Astrocyte of the spinal cord (primary cell): Measurements from ENCODE around the gene MEG3.
"Not testable (repeated sequence)": the region's sequence is repeated elsewhere in the genome, so short reads cannot be mapped to it uniquely, and the experiment has no call there.

Experiments used
- DNase-seq: peaks from one replicate; pipeline ENCODE4 v3.0.0; 2011; ENCODE audit warnings: low read depth, low spot score
- H3K4me3 ChIP-seq: 2 replicates; pipeline ENCODE4 v1.5.1; 2011; ENCODE audit warnings: low read depth, mild to moderate bottlenecking, low read length, moderate library complexity
- in situ Hi-C: cut with HindIII; loops from 2 replicates; pipeline ENCODE4 v1.10.0; 2017; ENCODE audit warnings: low sequenced_read_pairs
- TF ChIP-seq, protein P1 (sequence below): IDR thresholded peaks from 2 replicates; pipeline ENCODE4 v1.5.1; 2012; ENCODE audit warnings: low read depth, mild to moderate bottlenecking, low read length, inconsistent platforms

MEG3 gene

DNA sequence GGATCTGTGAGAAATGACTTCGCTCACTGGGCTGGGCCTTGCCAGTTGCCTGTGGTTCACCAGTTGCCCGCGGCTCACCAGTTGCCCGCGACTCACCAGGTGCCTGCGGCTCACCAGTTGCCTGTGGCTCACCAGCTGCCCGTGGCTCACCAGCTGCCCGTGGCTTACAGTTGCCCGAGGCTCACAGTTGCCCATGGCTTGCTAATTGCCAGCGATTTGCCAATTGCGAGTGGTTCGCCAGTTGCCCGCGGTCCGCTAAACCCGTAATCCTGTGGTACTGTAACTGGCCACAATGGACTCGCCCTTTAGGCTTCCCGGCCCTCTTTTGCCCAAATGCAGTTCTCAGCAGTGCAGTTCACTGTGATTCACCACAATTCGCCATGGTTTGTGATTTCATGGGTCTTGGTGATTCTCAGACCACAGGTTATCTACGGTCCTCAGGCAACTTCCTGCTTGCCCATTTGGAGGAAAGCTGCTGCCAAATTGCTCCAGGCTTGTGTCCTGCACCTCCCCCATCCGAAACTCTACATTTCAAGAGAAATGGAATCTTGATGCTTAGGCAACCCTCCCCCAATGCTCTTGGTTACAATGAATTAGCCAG is 15.0 kb upstream of the MEG3 start:
- DNase-seq = peak; percentile 79
- TF ChIP-seq, protein P1, sequence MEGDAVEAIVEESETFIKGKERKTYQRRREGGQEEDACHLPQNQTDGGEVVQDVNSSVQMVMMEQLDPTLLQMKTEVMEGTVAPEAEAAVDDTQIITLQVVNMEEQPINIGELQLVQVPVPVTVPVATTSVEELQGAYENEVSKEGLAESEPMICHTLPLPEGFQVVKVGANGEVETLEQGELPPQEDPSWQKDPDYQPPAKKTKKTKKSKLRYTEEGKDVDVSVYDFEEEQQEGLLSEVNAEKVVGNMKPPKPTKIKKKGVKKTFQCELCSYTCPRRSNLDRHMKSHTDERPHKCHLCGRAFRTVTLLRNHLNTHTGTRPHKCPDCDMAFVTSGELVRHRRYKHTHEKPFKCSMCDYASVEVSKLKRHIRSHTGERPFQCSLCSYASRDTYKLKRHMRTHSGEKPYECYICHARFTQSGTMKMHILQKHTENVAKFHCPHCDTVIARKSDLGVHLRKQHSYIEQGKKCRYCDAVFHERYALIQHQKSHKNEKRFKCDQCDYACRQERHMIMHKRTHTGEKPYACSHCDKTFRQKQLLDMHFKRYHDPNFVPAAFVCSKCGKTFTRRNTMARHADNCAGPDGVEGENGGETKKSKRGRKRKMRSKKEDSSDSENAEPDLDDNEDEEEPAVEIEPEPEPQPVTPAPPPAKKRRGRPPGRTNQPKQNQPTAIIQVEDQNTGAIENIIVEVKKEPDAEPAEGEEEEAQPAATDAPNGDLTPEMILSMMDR = no peak
- in situ Hi-C loops = no loop called here
- no peak overlapping the region for H3K4me3 ChIP-seq

DNA sequence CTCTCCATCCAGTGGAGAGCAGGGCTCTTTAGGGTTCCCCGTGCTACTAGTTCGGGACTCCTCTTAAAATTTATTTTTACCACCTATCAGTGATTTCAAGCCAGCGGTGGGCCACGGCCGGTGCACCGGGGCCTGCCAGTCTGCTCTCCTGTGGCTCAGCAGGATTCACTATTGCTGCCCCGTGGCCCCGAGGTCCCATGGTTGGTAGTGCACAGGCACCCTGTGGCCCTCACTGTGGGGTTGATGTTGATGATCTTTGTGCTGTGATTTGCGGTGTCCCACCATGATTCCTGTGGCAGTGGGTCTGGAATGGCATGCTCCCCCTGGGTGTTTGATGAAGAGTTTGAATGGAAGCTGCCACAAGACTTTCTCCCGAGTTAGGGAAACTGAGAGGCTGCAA is 12.6 kb upstream of the MEG3 start:
- in situ Hi-C loops = no loop called here
- DNase-seq = no peak
- TF ChIP-seq, protein P1 = no peak
- no peak overlapping the region for H3K4me3 ChIP-seq

DNA sequence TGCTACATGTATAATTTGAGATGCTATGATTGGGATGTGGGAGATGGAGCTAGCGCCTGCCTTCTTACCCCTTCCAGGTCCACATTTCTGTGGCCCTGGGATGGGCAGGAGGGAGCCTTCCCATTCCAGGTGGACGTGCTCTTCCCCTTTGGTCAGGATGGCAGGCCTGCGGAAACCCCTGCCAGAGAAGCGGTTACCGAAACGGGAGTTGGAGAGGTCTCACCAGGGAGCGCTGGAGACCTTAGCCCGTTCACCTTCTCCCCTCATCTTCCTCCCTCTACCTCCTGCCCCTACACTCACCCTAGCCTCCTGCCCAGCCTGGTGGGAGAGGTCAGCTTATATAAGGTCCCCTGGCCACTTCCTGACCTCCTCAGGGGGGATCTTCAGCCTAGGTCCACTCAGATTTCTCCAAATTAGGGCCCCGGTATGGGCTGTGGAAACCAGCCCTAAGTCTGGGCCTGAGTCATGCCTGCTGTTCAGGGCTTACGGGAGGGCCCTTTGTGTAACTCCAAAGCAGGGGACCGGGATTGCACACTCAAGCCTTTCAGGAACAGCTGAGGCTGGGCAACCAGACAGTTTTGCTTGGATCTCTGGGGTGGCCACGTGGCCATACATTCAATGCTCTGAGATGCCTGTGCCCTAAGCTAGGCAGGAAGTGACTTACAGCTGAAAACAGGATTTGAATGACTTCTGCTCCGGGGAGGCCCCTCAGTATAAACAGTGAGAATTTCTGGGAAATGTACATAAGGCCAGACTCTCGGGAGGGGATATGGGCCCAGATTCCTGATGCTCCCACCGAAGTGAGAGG is 10.2 kb upstream of the MEG3 start:
- no peak overlapping the region for H3K4me3 ChIP-seq
- in situ Hi-C loops = no loop called here
- TF ChIP-seq, protein P1 = no peak
- peak; percentile 72 for DNase-seq

DNA sequence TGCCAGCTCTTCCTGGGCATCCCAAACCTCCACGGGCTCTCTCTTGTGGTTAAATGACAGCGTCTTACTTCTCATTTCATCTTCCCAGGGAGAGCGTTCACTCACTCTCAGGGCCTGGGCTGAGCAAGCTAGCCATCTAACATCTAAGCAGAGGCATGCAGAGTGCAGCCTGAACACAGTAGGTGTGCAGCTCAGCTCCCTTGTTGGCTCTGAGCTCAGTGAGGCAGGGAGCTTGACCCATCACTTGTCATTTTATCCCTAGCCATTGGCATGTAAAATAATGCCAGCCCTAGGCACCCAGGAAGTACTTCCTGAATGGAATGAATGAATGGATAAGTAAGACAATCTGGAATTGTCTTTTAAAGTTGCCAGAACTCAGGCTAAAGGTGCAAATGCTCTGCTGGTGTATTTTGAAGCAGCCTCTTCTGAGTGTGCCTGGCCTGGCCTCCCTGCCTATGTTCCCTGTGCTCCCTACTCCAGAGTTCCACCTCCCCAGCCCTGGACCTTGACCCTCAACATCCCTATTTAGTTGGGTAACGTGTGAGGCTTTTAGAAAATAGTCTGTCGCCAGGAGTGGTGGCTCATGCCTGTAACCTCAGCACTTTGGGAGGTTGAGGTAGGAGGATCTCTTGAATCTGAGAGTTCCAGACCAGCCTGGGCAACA is 9.5 kb upstream of the MEG3 start:
- no peak for DNase-seq
- H3K4me3 ChIP-seq = no peak overlapping the region
- in situ Hi-C loops = no loop called here
- TF ChIP-seq, protein P1 = no peak

DNA sequence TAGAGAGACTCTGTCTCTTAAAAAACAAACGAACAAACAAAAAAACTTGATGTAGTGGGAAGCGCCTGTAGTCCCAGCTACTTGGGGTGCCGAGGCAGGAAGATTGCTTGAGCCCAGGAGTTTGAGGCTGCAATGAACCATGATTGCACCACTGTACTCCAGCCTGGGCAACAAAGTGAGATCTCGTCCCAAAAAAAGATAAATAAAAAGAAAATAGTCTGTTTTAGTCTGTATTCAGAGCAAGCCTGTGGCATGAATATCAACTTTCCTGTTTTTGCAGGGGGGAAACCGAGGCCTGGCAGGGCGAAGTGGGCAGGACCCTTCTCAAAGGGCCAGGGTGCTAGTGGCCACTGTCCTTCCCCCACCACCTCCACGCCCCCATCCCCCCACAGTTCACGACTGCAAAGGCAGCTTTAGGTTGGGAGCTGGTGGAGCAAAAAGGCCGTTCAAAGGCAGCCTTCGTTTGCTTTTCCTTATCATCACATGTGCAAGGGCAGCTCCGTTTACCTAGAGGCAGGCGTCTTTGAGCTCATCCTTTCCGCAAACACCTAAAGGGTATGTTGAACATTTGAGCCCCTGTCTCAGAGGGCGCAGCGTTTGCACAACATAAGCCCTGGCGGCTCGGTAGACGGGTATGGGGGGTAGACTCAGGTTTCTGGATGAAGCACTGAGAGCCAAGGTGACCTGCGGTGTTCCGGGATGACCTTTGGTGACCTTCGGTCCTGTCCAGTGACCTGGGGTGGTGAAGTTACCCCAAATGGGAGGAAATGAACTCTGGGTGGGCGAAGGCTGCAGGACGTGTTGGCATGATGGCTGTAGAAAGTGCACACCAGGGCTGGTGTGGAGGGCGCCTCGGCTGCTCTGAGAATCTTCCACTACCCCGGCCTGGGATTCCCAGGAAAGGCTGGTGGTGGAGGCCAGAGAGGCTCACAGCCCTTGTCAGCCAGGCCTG is 8.7 kb upstream of the MEG3 start:
- no peak overlapping the region for H3K4me3 ChIP-seq
- no peak for DNase-seq
- in situ Hi-C loops = no loop called here
- TF ChIP-seq, protein P1 = no peak

DNA sequence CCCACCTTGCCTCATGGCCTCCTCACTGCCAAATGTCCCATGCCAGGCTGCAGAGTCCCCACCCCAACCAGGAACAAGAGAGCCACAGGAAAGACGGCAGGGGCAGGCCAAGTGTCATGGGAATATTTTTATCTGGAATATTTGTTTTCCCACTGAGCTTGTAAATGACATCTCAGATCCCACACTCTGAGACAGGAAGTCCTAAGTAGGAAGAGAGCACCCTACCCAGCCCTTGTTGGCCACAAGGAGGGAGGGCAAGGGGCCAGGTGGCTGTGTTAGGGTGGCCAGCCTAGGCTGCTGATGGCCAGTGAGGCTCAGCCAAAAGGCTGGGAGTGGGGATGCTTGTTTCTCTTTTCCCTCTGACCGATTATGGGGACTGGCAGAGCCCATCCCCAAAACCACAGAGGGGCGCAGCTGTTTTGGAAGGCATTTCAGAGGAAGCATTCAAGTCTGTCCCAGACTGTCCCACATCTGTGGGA is 7.7 kb upstream of the MEG3 start:
- DNase-seq = no peak
- TF ChIP-seq, protein P1 = no peak
- no peak overlapping the region for H3K4me3 ChIP-seq
- in situ Hi-C loops = no loop called here

DNA sequence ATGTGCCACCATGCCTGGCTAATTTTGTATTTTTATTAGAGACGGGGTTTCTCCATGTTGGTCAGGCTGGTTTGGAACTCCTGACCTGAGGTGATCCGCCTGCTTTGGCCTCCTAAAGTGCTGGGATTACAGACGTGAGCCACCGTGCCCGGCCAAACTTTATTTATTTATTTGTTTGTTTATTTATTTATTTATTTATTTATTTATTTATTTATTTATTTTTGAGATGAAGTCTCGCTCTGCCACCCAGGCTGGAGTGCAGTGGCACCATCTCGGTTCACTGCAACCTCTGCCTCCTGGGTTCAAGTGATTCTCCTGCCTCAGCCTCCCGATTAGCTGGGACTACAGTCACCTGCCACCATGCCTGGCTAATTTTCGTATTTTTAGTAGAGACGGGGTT is 7.0 kb upstream of the MEG3 start:
- DNase-seq, in situ Hi-C loops, H3K4me3 ChIP-seq: not testable (repeated sequence)
